Osteocyte (in vitro differentiated cells): ENCODE data around the gene FGF2. TPM values are rescaled to one million over a fixed set of nuclear protein-coding genes. Genes with fewer than 3 reads are reported as not detected.

Experiments used
- DNase-seq: peaks from one replicate; pipeline ENCODE4 v3.0.0; 2021; ENCODE audit warnings: mixed read lengths; ENCODE audit not compliant: unreplicated experiment; ENCODE audit errors: extremely low spot score
- H3K27ac Mint-ChIP-seq: one replicate; pipeline ENCODE4 v1.8.0; 2021; ENCODE audit warnings: mild to moderate bottlenecking, mixed read lengths; ENCODE audit not compliant: unreplicated experiment
- H3K27me3 Mint-ChIP-seq: one replicate; pipeline ENCODE4 v1.8.0; 2021; ENCODE audit warnings: mixed read lengths; ENCODE audit not compliant: unreplicated experiment
- H3K36me3 Mint-ChIP-seq: one replicate; pipeline ENCODE4 v1.8.0; 2021; ENCODE audit warnings: mixed read lengths; ENCODE audit not compliant: unreplicated experiment
- H3K4me1 Mint-ChIP-seq: one replicate; pipeline ENCODE4 v1.8.0; 2021; ENCODE audit warnings: mixed read lengths; ENCODE audit not compliant: unreplicated experiment
- H3K4me3 Mint-ChIP-seq: one replicate; pipeline ENCODE4 v1.8.0; 2021; ENCODE audit warnings: mild to moderate bottlenecking, moderate library complexity, mixed read lengths; ENCODE audit not compliant: unreplicated experiment
- H3K9me3 Mint-ChIP-seq: one replicate; pipeline ENCODE4 v1.8.0; 2021; ENCODE audit warnings: mixed read lengths; ENCODE audit not compliant: unreplicated experiment
- total RNA-seq: library from RNA; stranded (reverse); gene quantifications from 2 replicates; pipeline ENCODE4 v1.2.1, GENCODE V29; 2021
- TF ChIP-seq, protein P1 (sequence below): fragments of 200-600 bp; sonication (generic); IDR thresholded peaks from 2 replicates; pipeline ENCODE4 v1.5.0; 2021; ENCODE audit warnings: antibody characterized with exemption, mild to moderate bottlenecking, moderate library complexity

Gene FGF2
- total RNA-seq, 1 donor from 2014 or later = 29.2 TPM

DNA sequence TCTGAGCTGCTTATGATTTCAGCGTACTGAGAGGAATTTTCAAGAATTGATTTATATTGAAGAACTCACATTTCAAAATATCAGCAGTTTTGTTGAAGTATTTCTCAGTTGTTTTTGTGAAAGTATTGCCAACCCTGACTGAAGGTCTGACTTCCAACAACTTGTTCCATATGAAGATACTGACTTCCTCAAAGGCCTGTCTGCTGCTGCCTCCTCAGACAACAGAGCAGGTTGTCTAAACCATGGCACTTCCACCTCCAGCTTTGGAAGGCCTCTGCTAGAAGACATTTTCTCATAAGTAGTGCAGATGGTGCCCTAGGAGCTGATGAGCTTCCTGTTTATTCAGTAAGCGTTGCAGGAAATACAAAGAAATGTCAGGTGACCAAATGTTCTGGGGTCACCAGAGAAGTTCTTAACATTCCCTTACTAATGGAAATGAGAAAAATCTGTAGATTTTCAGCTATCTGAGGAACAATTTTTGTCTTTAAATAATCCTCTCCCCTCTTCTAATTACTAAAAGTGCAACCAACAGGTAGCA lies 28.8 kb downstream of the FGF2 start:
- TF ChIP-seq, protein P1, sequence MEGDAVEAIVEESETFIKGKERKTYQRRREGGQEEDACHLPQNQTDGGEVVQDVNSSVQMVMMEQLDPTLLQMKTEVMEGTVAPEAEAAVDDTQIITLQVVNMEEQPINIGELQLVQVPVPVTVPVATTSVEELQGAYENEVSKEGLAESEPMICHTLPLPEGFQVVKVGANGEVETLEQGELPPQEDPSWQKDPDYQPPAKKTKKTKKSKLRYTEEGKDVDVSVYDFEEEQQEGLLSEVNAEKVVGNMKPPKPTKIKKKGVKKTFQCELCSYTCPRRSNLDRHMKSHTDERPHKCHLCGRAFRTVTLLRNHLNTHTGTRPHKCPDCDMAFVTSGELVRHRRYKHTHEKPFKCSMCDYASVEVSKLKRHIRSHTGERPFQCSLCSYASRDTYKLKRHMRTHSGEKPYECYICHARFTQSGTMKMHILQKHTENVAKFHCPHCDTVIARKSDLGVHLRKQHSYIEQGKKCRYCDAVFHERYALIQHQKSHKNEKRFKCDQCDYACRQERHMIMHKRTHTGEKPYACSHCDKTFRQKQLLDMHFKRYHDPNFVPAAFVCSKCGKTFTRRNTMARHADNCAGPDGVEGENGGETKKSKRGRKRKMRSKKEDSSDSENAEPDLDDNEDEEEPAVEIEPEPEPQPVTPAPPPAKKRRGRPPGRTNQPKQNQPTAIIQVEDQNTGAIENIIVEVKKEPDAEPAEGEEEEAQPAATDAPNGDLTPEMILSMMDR = no peak
- H3K9me3 Mint-ChIP-seq = no peaks in the 10 kb centered on the region
- H3K4me1 Mint-ChIP-seq = peaks cover 35% of the 10 kb centered on the region
- H3K27ac Mint-ChIP-seq = peak overlapping the region; percentile 63
- H3K4me3 Mint-ChIP-seq = no peak overlapping the region
- no peaks in the 10 kb centered on the region for H3K27me3 Mint-ChIP-seq
- H3K36me3 Mint-ChIP-seq = peaks cover 2% of the 10 kb centered on the region
- no peak for DNase-seq

DNA sequence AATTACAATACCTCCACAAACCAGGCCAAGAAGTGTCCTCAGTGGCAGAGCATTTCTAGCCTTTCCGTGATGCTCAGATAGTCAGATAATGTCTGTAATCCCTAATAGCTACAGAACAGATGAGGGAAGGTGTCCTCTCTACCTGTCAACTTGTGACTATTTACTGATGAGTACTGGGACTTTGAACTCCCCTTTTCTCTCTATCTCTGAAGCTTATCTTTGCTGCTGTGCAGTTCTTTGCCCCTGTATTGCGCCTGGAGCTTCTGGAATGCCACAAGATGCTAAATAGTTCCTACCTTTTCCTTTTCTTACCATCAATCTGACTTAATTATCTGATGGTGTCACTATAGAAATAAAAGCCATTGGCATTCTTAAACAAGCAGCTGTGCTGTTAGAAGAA lies 30.5 kb downstream of the FGF2 start:
- DNase-seq = no peak
- Mint-ChIP-seq H3K9me3 (no peaks in the 10 kb centered on the region), H3K4me3 (no peak overlapping the region), H3K27me3 (no peaks in the 10 kb centered on the region), H3K4me1 (peaks cover 43% of the 10 kb centered on the region), H3K36me3 (peaks cover 2% of the 10 kb centered on the region), H3K27ac (no peak overlapping the region)
- TF ChIP-seq, protein P1 = no peak

DNA sequence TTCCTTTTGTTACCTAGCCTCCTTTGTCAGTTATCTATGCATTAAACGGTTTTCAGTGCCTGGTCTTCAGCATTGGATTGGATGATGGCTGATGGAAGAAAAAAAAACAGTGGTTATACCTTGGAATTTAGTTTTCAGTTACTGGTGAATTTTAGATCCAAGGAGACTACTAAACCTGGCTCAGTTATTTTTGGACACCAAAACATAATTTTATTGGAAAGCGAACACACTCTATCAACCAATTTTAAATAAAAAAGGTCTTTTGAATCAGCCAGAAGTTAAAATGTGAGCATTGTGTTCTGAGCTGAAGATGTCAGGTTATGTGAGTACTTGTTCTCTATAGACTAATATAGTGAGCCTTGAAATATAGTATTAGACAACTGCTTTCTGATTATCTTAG lies 32.1 kb downstream of the FGF2 start:
- no peak overlapping the region for H3K27ac Mint-ChIP-seq
- H3K9me3 Mint-ChIP-seq = no peaks in the 10 kb centered on the region
- H3K4me3 Mint-ChIP-seq = no peak overlapping the region
- no peak for DNase-seq
- no peaks in the 10 kb centered on the region for H3K27me3 Mint-ChIP-seq
- H3K4me1 Mint-ChIP-seq = peaks cover 43% of the 10 kb centered on the region
- H3K36me3 Mint-ChIP-seq = peaks cover 2% of the 10 kb centered on the region
- TF ChIP-seq, protein P1 = no peak

DNA sequence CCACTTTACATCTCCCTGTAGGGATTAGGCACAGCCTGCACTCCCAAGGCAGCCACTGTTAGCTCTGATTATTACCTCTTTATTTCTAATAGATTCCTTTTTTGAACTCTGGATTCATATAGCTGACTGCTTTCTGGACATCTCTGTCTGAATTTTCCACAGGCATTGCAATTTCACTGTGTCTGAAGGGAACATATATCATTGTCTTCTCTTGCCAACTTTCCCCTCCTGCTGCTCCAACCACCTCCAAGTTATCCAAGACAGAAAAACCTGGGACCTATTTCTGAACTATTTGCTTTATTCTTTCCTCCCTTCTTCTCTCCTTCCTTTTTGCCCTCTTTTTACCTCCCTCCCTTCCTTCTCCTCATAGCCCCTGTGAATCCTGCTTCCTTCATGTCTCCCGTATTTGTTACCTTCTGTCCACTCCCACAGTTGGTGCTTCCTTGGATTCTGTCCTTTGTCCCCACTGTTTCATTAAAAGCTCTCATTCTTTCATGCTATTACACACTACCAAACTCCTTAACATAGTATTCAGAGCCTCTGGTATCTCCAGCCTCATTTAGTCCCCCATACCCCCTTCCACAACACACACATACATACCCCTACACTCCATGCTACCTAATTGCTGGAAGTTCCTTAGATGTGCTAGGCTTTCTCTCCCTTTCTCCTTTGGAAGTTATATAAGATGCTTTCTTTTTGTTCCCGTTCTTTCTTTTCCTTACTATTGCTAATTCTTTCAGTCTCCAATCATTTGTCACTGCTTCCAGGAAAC lies 34.7 kb downstream of the FGF2 start:
- Mint-ChIP-seq H3K27me3 (no peaks in the 10 kb centered on the region), H3K36me3 (peaks cover 2% of the 10 kb centered on the region), H3K4me3 (no peak overlapping the region), H3K9me3 (no peaks in the 10 kb centered on the region), H3K27ac (no peak overlapping the region), H3K4me1 (peaks cover 30% of the 10 kb centered on the region)
- DNase-seq = no peak
- TF ChIP-seq, protein P1 = no peak

DNA sequence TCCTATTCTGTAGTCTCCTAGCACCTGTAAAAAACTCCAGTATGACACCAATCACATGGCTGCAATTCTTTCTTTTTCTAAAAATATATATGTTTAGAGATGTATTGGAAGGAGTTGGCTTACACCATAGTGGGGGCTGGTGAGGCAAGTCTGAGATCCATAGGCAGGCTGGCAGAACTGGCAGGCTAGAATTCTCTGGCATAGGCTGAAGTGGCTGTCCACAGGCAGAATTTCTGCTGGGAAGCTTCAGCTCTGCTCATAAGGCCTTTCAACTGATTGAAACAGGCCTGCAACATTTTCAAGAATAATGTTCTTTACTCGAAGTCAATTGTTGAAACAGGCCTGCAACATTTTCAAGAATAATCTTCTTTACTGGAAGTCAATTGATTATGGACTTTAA lies 37.0 kb downstream of the FGF2 start:
- H3K9me3 Mint-ChIP-seq = no peaks in the 10 kb centered on the region
- H3K36me3 Mint-ChIP-seq = peaks cover 2% of the 10 kb centered on the region
- no peaks in the 10 kb centered on the region for H3K27me3 Mint-ChIP-seq
- DNase-seq = no peak
- H3K4me1 Mint-ChIP-seq = peaks cover 22% of the 10 kb centered on the region
- TF ChIP-seq, protein P1 = no peak
- no peak overlapping the region for H3K4me3 Mint-ChIP-seq
- H3K27ac Mint-ChIP-seq = no peak overlapping the region
